HepG2 (cell line): ENCODE results near the gene TMEM145. TPM values are rescaled to one million over a fixed set of nuclear protein-coding genes. Genes with fewer than 3 reads are reported as not detected.

ENCODE experiments used
- ATAC-seq: fragments of 200-7000 bp; cut with Tn5 transposase; 3 replicates; pipeline ENCODE4 v1.9.1; 2020; ENCODE audit warnings: mild to moderate bottlenecking, moderate library complexity
- BruUV-seq: library from RNA; stranded (reverse); fragments of 400-500 nt; replicated peaks from 2 replicates; lab custom pipeline; 2021; lab: Mats Ljungman, UMichigan
- CTCF ChIA-PET: fragments of 300-600 bp; formaldehyde crosslinking; extraction: SDS; loops from one replicate; lab custom pipeline; 2021; ENCODE audit warnings: low total read pairs, inconsistent platforms, low intra/inter-chr PET ratio; lab: Yijun Ruan, JAX
- POLR2A ChIA-PET: fragments of 350-600 bp; sonication (Branson Sonifier 250); formaldehyde crosslinking; loops from one replicate; lab custom pipeline; 2020; ENCODE audit warnings: antibody characterized with exemption, inconsistent platforms; lab: Yijun Ruan, JAX
- DNase-seq: peaks from one replicate; pipeline ENCODE4 v3.0.0-alpha.2; 2015; ENCODE audit warnings: low spot score
- FAIRE-seq: peaks from 3 replicates; lab custom pipeline; 2011; peaks lifted over from hg19 to GRCh38; lab: Jason Lieb, UNC
- H2AFZ ChIP-seq: one replicate; pipeline ENCODE4 v1.6.1; 2011; ENCODE audit warnings: low read length, inconsistent platforms
- H3K27ac ChIP-seq: fragments of 300-600 bp; 3 replicates; pipeline ENCODE4 v1.8.0; 2011; ENCODE audit warnings: mixed run types, mild to moderate bottlenecking, mixed read lengths, low read length, inconsistent platforms; ENCODE audit not compliant: insufficient read depth; ENCODE audit errors: extremely low read length
- H3K27me3 ChIP-seq, 2 experiments: fragments of 200-600 bp in 1 of 2; 2 replicates in 1 of 2; 3 replicates in 1 of 2; pipeline versions ENCODE4 v1.6.0 to v1.8.0; 2011; ENCODE audit warnings: low read length in 2 of 2, mild to moderate bottlenecking in 2 of 2, moderate library complexity in 2 of 2, inconsistent platforms in 1 of 2; ENCODE audit not compliant: insufficient read depth in 2 of 2, control insufficient read depth in 1 of 2
- H3K36me3 ChIP-seq, 2 experiments: fragments of 200-600 bp in 1 of 2; replicated peaks in 1 of 2; 2 replicates in 1 of 2; 3 replicates in 1 of 2; pipeline versions ENCODE4 v1.5.1 to v1.8.0; 2011; ENCODE audit warnings: low read length in 2 of 2, inconsistent platforms in 1 of 2; ENCODE audit not compliant: insufficient read depth in 2 of 2, control insufficient read depth in 1 of 2
- H3K4me1 ChIP-seq: 2 replicates; pipeline ENCODE4 v1.5.1; 2012; ENCODE audit warnings: low read length, inconsistent platforms; ENCODE audit not compliant: insufficient read depth
- H3K4me2 ChIP-seq: 2 replicates; pipeline ENCODE4 v1.6.0; 2011; ENCODE audit warnings: low read depth, low read length, inconsistent platforms
- H3K4me3 ChIP-seq, 3 experiments: fragments of 200-600 bp in 1 of 3; sonication (generic), shearing (Covaris generic) in 1 of 3; replicated peaks in 1 of 3; 2 replicates each; pipeline ENCODE4 v1.5.1; 2011 to 2016; ENCODE audit warnings: low read length in 3 of 3, inconsistent platforms in 2 of 3, low read depth in 2 of 3, mild to moderate bottlenecking in 2 of 3, control low read depth in 1 of 3, mixed read lengths in 1 of 3; ENCODE audit not compliant: insufficient read depth in 1 of 3
- H3K79me2 ChIP-seq: one replicate; pipeline ENCODE4 v1.6.1; 2011; ENCODE audit warnings: low read length, inconsistent platforms; ENCODE audit not compliant: insufficient read depth
- H3K9ac ChIP-seq: 2 replicates; pipeline ENCODE4 v1.6.0; 2011; ENCODE audit warnings: mild to moderate bottlenecking, low read depth, low read length, inconsistent platforms; ENCODE audit not compliant: insufficient read depth
- H3K9me3 ChIP-seq: 2 replicates; pipeline ENCODE4 v1.5.1; 2012; ENCODE audit warnings: mild to moderate bottlenecking, low read length
- H4K20me1 ChIP-seq: 2 replicates; pipeline ENCODE4 v1.6.0; 2011; ENCODE audit warnings: inconsistent platforms, mild to moderate bottlenecking, low read length, moderate library complexity; ENCODE audit not compliant: insufficient read depth
- FOXA3 ChIP-seq: IDR thresholded peaks from 2 replicates; pipeline ENCODE4 v1.6.1; 2016; ENCODE audit warnings: missing genetic modification reagents, missing compliant biosample characterization
- MAFK ChIP-seq, 2 experiments: IDR thresholded peaks in 1 of 2; conservative IDR thresholded peaks in 1 of 2; 2 replicates each; pipeline ENCODE4 v1.6.1; 2011; ENCODE audit warnings: improper control_type of control experiment in 2 of 2, low read length in 2 of 2
- REPIN1 ChIP-seq: sonication (generic); formaldehyde crosslinking; IDR thresholded peaks from 2 replicates; pipeline ENCODE4 v1.8.0; 2022; ENCODE audit warnings: missing genetic modification reagents, low read depth, mild to moderate bottlenecking, borderline replicate concordance
- SIX1 ChIP-seq: sonication (generic); formaldehyde crosslinking; IDR thresholded peaks from 2 replicates; pipeline ENCODE4 v1.4.0; 2020; ENCODE audit warnings: missing genetic modification reagents, borderline replicate concordance
- SP140L ChIP-seq: sonication (generic); formaldehyde crosslinking; IDR thresholded peaks from 2 replicates; pipeline ENCODE4 v1.4.0; 2020; ENCODE audit warnings: missing genetic modification reagents, borderline replicate concordance
- SP4 ChIP-seq: sonication (generic); formaldehyde crosslinking; IDR thresholded peaks from 2 replicates; pipeline ENCODE4 v1.8.1; 2023; ENCODE audit warnings: mild to moderate bottlenecking, missing genetic modification reagents
- ZNF224 ChIP-seq: sonication (generic); formaldehyde crosslinking; IDR thresholded peaks from 2 replicates; pipeline ENCODE4 v1.5.0; 2020; ENCODE audit warnings: mild to moderate bottlenecking, missing genetic modification reagents
- ZNF230 ChIP-seq: sonication (generic); formaldehyde crosslinking; IDR thresholded peaks from 2 replicates; pipeline ENCODE4 v1.4.0; 2020; ENCODE audit warnings: mild to moderate bottlenecking, missing genetic modification reagents
- ZNF556 ChIP-seq: sonication (generic); formaldehyde crosslinking; IDR thresholded peaks from 2 replicates; pipeline ENCODE4 v1.4.0; 2020; ENCODE audit warnings: mild to moderate bottlenecking, missing genetic modification reagents, borderline replicate concordance
- ZNF557 ChIP-seq: sonication (generic); formaldehyde crosslinking; IDR thresholded peaks from 2 replicates; pipeline ENCODE4 v1.4.0; 2020; ENCODE audit warnings: missing genetic modification reagents
- ZNF891 ChIP-seq: sonication (generic); formaldehyde crosslinking; IDR thresholded peaks from 2 replicates; pipeline ENCODE4 v1.5.0; 2020; ENCODE audit warnings: mild to moderate bottlenecking, missing genetic modification reagents
- ZZZ3 ChIP-seq: sonication (generic); formaldehyde crosslinking; IDR thresholded peaks from 2 replicates; pipeline ENCODE4 v1.4.0; 2020; ENCODE audit warnings: missing genetic modification reagents, mild to moderate bottlenecking, borderline replicate concordance
- WGBS: methylation state at CpG from one replicate; pipeline ENCODE4 v1.1.6; 2017; ENCODE audit warnings: low lambda C conversion rate; 5-methylcytosine and 5-hydroxymethylcytosine counted together
- in situ Hi-C: cut with HindIII; loops from 2 replicates; pipeline ENCODE4 v1.10.0; 2017; ENCODE audit warnings: low pct_unique_long_range_greater_than_20kb; ENCODE audit not compliant: extremely low pct_ligation_motif_present
- intact Hi-C: fragments of 100-400 bp; cut with micrococcal nuclease; formaldehyde crosslinking; loops from one replicate; pipeline ENCODE4 v1.10.0; 2022; ENCODE audit not compliant: unreplicated experiment
- polyA plus RNA-seq, 8 experiments: library from polyadenylated mRNA; depleted of rRNA in 3 of 8; stranded (reverse) in 7 of 8; unstranded in 1 of 8; fragments of >200 nt; fragmentation: Illumina TruSeq in 4 of 8; extraction: Trizol in 4 of 8; gene quantifications; 2 replicates each; pipeline versions ENCODE4 v1.2.1 to v1.2.3, GENCODE V29; 2011 to 2016; ENCODE audit warnings: low read depth in 4 of 8, missing spikeins in 1 of 8, mixed read lengths in 1 of 8; ENCODE audit not compliant: insufficient read depth in 1 of 8
- total RNA-seq, 5 experiments: library from RNA; depleted of rRNA; stranded (reverse); fragments of >200 nt; fragmentation: Illumina TruSeq; extraction: Trizol; gene quantifications; 2 replicates each; pipeline ENCODE4 v1.2.3, GENCODE V29; 2016; ENCODE audit warnings: low read depth in 1 of 5
- TF ChIP-seq, protein P1 (sequence below): sonication (generic); formaldehyde crosslinking; IDR thresholded peaks from 2 replicates; pipeline ENCODE4 v1.4.0; 2020; ENCODE audit warnings: missing genetic modification reagents; ENCODE audit errors: not compliant biosample characterization
- TF ChIP-seq, protein P2 (sequence below): sonication (generic); formaldehyde crosslinking; IDR thresholded peaks from 2 replicates; pipeline ENCODE4 v1.5.1; 2020; ENCODE audit warnings: missing genetic modification reagents, mild to moderate bottlenecking, borderline replicate concordance
- TF ChIP-seq, protein P3 (sequence below): sonication (generic); formaldehyde crosslinking; IDR thresholded peaks from 2 replicates; pipeline ENCODE4 v1.4.0; 2020; ENCODE audit warnings: mild to moderate bottlenecking, missing genetic modification reagents

The TMEM145 gene
- total and polyA plus RNA-seq, 2 of the 13 experiments (the other 11 are each of a cell fraction or from before 2014, with no cell fraction given): 0.07 to 5.1 TPM

DNA sequence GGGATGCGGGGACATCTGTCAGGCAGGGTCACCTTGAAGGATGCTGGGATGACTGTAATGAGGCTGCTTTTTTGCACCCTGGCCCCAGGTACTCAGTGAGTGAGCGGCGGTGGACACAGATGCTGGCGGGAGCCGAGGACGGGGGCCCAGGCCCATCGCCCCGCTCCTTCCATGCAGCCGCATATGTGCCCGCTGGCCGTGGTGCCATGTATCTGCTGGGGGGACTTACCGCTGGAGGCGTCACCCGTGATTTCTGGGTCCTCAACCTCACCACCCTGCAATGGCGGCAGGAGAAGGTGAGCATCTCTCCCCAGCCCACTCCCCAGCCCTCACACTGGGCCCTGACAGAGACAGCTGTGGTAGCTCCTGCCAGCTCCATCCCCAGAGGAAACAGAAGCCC, 43.6 kb downstream of the TMEM145 start (continued):
- TF ChIP-seq, protein P1, sequence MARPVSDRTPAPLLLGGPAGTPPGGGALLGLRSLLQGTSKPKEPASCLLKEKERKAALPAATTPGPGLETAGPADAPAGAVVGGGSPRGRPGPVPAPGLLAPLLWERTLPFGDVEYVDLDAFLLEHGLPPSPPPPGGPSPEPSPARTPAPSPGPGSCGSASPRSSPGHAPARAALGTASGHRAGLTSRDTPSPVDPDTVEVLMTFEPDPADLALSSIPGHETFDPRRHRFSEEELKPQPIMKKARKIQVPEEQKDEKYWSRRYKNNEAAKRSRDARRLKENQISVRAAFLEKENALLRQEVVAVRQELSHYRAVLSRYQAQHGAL (CRISPR knock-in tag): no peak
- TF ChIP-seq ZNF557 (CRISPR knock-in tag) (no peak), SP140L (CRISPR knock-in tag) (no peak), ZZZ3 (no peak)
- TF ChIP-seq, protein P2, sequence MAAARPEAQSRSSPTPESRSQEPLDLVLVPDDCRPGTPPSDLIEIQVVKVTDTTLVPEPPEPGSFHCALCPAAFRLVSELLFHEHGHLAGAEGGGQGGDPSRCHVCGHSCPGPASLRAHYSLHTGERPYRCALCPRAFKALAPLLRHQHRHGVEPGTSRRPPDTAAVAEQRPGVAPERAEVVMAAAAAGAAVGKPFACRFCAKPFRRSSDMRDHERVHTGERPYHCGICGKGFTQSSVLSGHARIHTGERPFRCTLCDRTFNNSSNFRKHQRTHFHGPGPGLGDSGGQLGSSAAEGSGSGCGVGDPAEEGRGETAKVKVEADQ (CRISPR knock-in tag): no peak

DNA sequence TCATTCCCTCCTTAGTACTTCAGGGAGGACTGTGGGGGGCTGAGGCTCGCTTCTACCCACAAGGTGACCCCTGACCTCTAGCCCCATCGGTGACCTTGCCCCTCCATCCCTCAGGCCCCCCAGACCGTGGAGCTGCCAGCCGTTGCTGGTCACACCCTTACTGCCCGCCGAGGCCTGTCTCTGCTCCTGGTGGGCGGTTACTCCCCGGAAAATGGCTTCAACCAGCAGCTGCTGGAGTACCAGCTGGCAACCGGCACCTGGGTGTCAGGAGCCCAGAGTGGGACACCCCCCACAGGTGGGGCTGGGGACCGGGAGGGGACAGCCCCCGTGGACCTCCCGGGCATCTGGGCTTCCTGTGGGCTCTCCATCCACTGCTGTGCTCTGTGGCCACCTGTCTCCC, 44.2 kb downstream of the TMEM145 start:
- ChIA-PET CTCF (no interaction called here), POLR2A (no interaction called here)
- no peaks in the 10 kb centered on the region for H3K79me2 ChIP-seq
- H3K4me3 ChIP-seq: no peak overlapping the region
- no peaks in the 10 kb centered on the region for H4K20me1 ChIP-seq
- no peak overlapping the region for H2AFZ ChIP-seq
- H3K9ac ChIP-seq: no peak overlapping the region
- no peaks in the 10 kb centered on the region for H3K27me3 ChIP-seq
- intact Hi-C loops: no loop called here
- no peaks in the 10 kb centered on the region for H3K4me1 ChIP-seq
- in situ Hi-C loops: no loop called here
- ATAC-seq: no peak
- BruUV-seq: no TSS peak
- WGBS: 93% methylated on average over 10 of the region's 12 CpGs
- H3K27ac ChIP-seq: no peak overlapping the region
- DNase-seq: no peak
- no peak overlapping the region for H3K4me2 ChIP-seq
- FAIRE-seq: no peak
- H3K36me3 ChIP-seq: peaks cover 7 to 17% of the 10 kb centered on the region in 2 experiments; a peak in 4 of 5 replicates
- H3K9me3 ChIP-seq: no peaks in the 10 kb centered on the region
- no peak for TF ChIP-seq ZNF891 (CRISPR knock-in tag)
- TF ChIP-seq SP4 (CRISPR knock-in tag): no peak
- TF ChIP-seq ZNF224: no peak
- no peak for TF ChIP-seq ZNF230 (CRISPR knock-in tag)
- no peak for TF ChIP-seq ZNF556 (CRISPR knock-in tag)
- TF ChIP-seq FOXA3 (CRISPR knock-in tag): no peak
- no peak for TF ChIP-seq REPIN1 (CRISPR knock-in tag)
- no peak for TF ChIP-seq MAFK (conservative IDR thresholded peaks at IDR 0.05 in 1 of 2, IDR thresholded peaks at IDR 0.05 in 1 of 2; ENCODE audit: low read length in 2 of 2)
- TF ChIP-seq, protein P3, sequence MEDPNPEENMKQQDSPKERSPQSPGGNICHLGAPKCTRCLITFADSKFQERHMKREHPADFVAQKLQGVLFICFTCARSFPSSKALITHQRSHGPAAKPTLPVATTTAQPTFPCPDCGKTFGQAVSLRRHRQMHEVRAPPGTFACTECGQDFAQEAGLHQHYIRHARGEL (CRISPR knock-in tag): no peak
- TF ChIP-seq SIX1 (CRISPR knock-in tag): no peak
